Kidney (tissue), 14 donors: ENCODE measurements around the gene DNAJB6. TPM values are rescaled to one million over a fixed set of nuclear protein-coding genes. Genes with fewer than 3 reads are reported as not detected.
A peak's percentile ranks its signal among the peaks of the same experiment; 100 is the strongest.

Experiments used
- DNase-seq, 5 donors: peaks; one replicate each; pipeline ENCODE4 v3.0.0-alpha.2; 2013 to 2020
- FAIRE-seq: peaks from 2 replicates; lab custom pipeline; 2012; peaks lifted over from hg19 to GRCh38; lab: Jason Lieb, UNC
- H3K27ac ChIP-seq, 2 donors: one replicate each; pipeline ENCODE4 v1.7.0; 2013; ENCODE audit warnings: low read depth in 2 of 2, low read length in 2 of 2, inconsistent platforms in 1 of 2
- H3K27me3 ChIP-seq: one replicate; pipeline ENCODE4 v1.7.1; 2013; ENCODE audit warnings: low read length, inconsistent platforms; ENCODE audit not compliant: control insufficient read depth, insufficient read depth
- H3K36me3 ChIP-seq, 3 donors: one replicate each; pipeline versions ENCODE4 v1.7.0 to v1.7.1; 2013; ENCODE audit warnings: low read length in 3 of 3, control low read depth in 1 of 3, inconsistent platforms in 1 of 3; ENCODE audit not compliant: insufficient read depth in 3 of 3, control insufficient read depth in 2 of 3
- H3K4me1 ChIP-seq, 3 donors: one replicate each; pipeline versions ENCODE4 v1.7.0 to v1.7.1; 2013; ENCODE audit warnings: low read length in 3 of 3, inconsistent platforms in 1 of 3, low read depth in 1 of 3; ENCODE audit not compliant: control insufficient read depth in 2 of 3, insufficient read depth in 2 of 3
- H3K4me3 ChIP-seq, 3 donors: one replicate each; pipeline versions ENCODE4 v1.7.0 to v1.8.1; 2013; ENCODE audit warnings: low read length in 3 of 3, control low read depth in 1 of 3, inconsistent platforms in 1 of 3
- H3K9ac ChIP-seq, 3 donors: one replicate each; pipeline versions ENCODE4 v1.7.0 to v1.7.1; 2013; ENCODE audit warnings: low read length in 3 of 3, control low read depth in 1 of 3, inconsistent platforms in 1 of 3
- H3K9me3 ChIP-seq, 3 donors: one replicate each; pipeline versions ENCODE4 v1.7.0 to v1.7.1; 2013; ENCODE audit warnings: low read length in 3 of 3, control low read depth in 1 of 3, inconsistent platforms in 1 of 3; ENCODE audit not compliant: control insufficient read depth in 2 of 3, insufficient read depth in 1 of 3
- CTCF ChIP-seq: IDR thresholded peaks from 3 replicates; pipeline ENCODE4 v1.5.1; 2012; ENCODE audit warnings: mild to moderate bottlenecking, moderate library complexity, borderline replicate concordance; ENCODE audit not compliant: insufficient read depth; ENCODE audit errors: extremely low read depth
- intact Hi-C: fragments of 100-400 bp; cut with DNase I; formaldehyde crosslinking; loops from one replicate; pipeline ENCODE4 v1.11.1; 2022
- polyA plus RNA-seq: library from polyadenylated mRNA; stranded (reverse); fragments of 350-450 nt; fragmentation: Illumina TruSeq; extraction: RNeasy Lipid Tissue Mini Kit (QIAGEN cat#74804); gene quantifications from one replicate; pipeline ENCODE4 v1.2.3, GENCODE V29; 2014; ENCODE audit warnings: low read depth, low replicate concordance; ENCODE audit not compliant: insufficient read depth
- total RNA-seq: library from RNA; stranded (reverse); fragmentation: NEBNext Ultra II Directional; extraction: Animal tissue kit (Norgen Biotek cat#: 25700); gene quantifications from one replicate; pipeline ENCODE4 v1.2.1, GENCODE V29; 2021
- donor health status: control.
- donor health status: control.
- donor health status: control.
- donor health status: control.
- donor health status: control.
- donor health status: DM: yes; HTN: yes; CAD: no.
- donor health status: Normal renal cell carcinoma (clear cell type).

The DNAJB6 gene
- total and polyA plus RNA-seq, 2 donors from 2014 or later: 74.5 to 86.8 TPM

DNA sequence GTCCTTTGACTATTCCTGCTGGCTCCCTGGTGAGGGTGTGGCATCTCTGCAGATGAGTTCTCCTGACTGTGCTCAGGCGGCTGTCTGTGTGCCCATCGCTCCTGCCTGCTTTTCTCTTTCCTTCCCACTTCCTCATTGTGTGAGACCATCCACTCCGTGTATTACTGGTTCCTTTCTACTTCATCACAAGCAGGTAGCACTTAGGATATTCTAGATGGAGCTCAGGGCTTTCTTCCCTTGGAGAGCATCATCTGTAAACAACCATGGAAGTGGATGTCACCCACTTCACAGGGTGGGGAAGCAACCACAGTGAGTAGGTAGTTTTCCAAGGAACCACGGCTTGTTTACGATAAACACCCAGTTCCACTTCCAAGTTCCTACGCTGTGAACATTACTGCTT lies 15.7 kb downstream of the DNAJB6 start:
- Histone ChIP-seq H3K9ac (no peak overlapping the region), H3K4me1 (peaks cover 0 to 25% (median 21%) of the 10 kb centered on the region in 3 donors), H3K36me3 (no peaks in the 10 kb centered on the region), H3K4me3 (no peak overlapping the region), H3K27me3 (no peaks in the 10 kb centered on the region), H3K27ac (no peak overlapping the region), H3K9me3 (no peaks in the 10 kb centered on the region)
- DNase-seq (no peak), FAIRE-seq (no peak)
- no peak for TF ChIP-seq CTCF
- intact Hi-C loops: no loop called here

DNA sequence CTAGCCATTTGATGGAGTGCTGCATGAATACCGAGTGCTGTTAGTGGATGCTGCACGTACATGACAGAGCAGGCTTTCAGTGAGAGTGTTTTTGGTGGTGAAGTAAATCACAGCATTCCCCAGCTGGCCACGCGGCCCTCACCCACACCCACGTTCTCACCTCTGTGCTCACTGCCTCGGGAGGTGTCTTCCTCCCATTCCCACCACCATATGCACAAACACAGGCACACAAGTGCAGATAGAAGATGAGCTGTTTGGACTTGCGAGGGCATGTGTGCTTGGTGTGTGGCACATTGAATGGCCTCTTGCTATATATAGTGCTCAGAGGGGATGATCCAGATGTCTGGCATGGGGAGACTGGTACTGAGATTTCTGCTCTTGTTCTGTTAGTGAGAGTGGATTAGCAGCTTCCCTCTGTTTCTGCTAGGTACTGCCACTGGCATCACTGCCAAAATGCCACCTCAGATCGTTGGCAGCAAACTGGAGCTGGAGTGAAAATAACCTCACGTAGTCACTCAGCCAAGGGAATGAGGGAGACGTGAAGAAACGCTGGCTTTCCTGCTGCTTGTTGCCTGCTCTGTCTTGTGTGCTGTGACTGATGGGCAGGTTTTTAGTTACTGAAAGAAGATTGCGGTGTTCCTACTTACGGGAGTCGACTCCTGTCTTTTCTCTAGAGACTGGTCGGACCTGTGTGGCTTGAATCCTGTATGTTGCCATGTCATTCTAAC lies 19.1 kb downstream of the DNAJB6 start:
- H3K4me1 ChIP-seq: peaks cover 0 to 25% (median 25%) of the 10 kb centered on the region in 3 donors
- H3K27ac ChIP-seq: no peak overlapping the region
- H3K27me3 ChIP-seq: no peaks in the 10 kb centered on the region
- FAIRE-seq (no peak), DNase-seq (peak in 1 of 5 donors; percentile 18)
- no peak overlapping the region for H3K4me3 ChIP-seq
- peaks cover 0 to 8% (median 4%) of the 10 kb centered on the region in 3 donors for H3K36me3 ChIP-seq
- intact Hi-C loops: no loop called here
- TF ChIP-seq CTCF: no peak
- no peaks in the 10 kb centered on the region for H3K9me3 ChIP-seq
- peak overlapping the region in 1 of 3 donors; percentile 65 for H3K9ac ChIP-seq

- FAIRE-seq (no peak), DNase-seq (no peak)
- TF ChIP-seq CTCF: no peak
- H3K27me3 ChIP-seq: no peaks in the 10 kb centered on the region
- H3K4me1 ChIP-seq: peaks cover 0 to 25% (median 25%) of the 10 kb centered on the region in 3 donors
- H3K4me3 ChIP-seq: no peak overlapping the region
- peaks cover 0 to 8% (median 4%) of the 10 kb centered on the region in 3 donors for H3K36me3 ChIP-seq
- H3K27ac ChIP-seq: peak overlapping the region in 1 of 2 donors; percentile 59
- no peak overlapping the region for H3K9ac ChIP-seq
- H3K9me3 ChIP-seq: no peaks in the 10 kb centered on the region
- intact Hi-C loops: no loop called here
Measured at GRCh38 chr7:157357129-157358040, 20.6 kb downstream of the DNAJB6 start.
